Measurements from ENCODE around the gene GSG1. TPM values are rescaled to one million over a fixed set of nuclear protein-coding genes. Genes with fewer than 3 reads are reported as not detected.

GSG1 gene
- total RNA-seq (2014; rRNA removed; shearing (Covaris generic); ENCODE audit: low replicate concordance) = not detected in 2 replicates

- Histone ChIP-seq H3K9me3 (ENCODE audit: low read length) (no peaks in the 10 kb centered on the region), H2AFZ (ENCODE audit: low read length) (no peak within 1 kb of the TSS), H3K4me3 (ENCODE audit: low read length) (no peak within 1 kb of the TSS), H3K9me2 (replicated peaks; ENCODE audit: insufficient read depth, low read length) (no peaks in the 10 kb centered on the region), H4K20me1 (ENCODE audit: insufficient read depth, low read depth, low read length) (no peaks in the 10 kb centered on the region), H3K9ac (ENCODE audit: low read length) (no peak within 1 kb of the TSS), H3K79me2 (ENCODE audit: low read length) (no peaks in the 10 kb centered on the region), H3K27me3 (ENCODE audit: low read length) (no peaks in the 10 kb centered on the region), H3K36me3 (ENCODE audit: insufficient read depth, low read length) (no peaks in the 10 kb centered on the region), H3K4me1 (ENCODE audit: low read length) (peaks cover 29% of the 10 kb centered on the region), H3K4me2 (ENCODE audit: low read depth, low read length, poor library complexity, severe bottlenecking) (no peak within 1 kb of the TSS), H3K27ac (ENCODE audit: low read length) (no peak within 1 kb of the TSS)
- DNase-seq = no peak
Observed at GRCh38 chr12:13103391-13104033, at the start of gene GSG1. Gene GSG1, minus strand, starts transcription at chr12:13103667. Its CDS starts 155 bp downstream, at chr12:13103512.

DNA sequence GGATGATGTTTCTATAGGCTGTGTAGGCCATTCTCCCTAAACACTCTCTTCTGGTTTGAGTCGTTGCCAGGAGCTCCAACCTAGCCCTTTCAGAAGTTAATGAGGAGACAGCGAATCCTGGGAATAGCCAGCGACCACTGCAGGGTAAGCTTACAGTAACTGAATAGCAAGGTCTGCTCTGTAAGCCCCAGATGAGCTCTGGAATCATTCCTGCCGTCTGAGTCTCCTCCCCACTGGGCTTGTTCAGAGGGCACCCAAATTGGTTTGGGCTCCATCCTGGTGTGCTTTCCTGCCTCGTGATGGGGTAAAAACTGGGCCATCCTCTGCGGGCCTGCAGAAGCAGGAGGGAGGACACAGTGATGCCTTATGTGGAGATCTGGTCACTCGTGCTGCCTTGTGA lies 49.7 kb upstream of the GSG1 start:
- Histone ChIP-seq H3K27me3 (ENCODE audit: low read length) (no peaks in the 10 kb centered on the region), H2AFZ (ENCODE audit: low read length) (no peak overlapping the region), H3K9me2 (replicated peaks; ENCODE audit: insufficient read depth, low read length) (no peaks in the 10 kb centered on the region), H3K4me2 (ENCODE audit: low read depth, low read length, poor library complexity, severe bottlenecking) (no peak overlapping the region), H3K27ac (ENCODE audit: low read length) (no peak overlapping the region), H3K9ac (ENCODE audit: low read length) (no peak overlapping the region), H3K79me2 (ENCODE audit: low read length) (no peaks in the 10 kb centered on the region), H3K9me3 (ENCODE audit: low read length) (no peaks in the 10 kb centered on the region), H4K20me1 (ENCODE audit: insufficient read depth, low read depth, low read length) (no peaks in the 10 kb centered on the region), H3K36me3 (ENCODE audit: insufficient read depth, low read length) (no peaks in the 10 kb centered on the region), H3K4me3 (ENCODE audit: low read length) (no peak overlapping the region), H3K4me1 (ENCODE audit: low read length) (peaks cover 18% of the 10 kb centered on the region)
- DNase-seq = no peak

DNA sequence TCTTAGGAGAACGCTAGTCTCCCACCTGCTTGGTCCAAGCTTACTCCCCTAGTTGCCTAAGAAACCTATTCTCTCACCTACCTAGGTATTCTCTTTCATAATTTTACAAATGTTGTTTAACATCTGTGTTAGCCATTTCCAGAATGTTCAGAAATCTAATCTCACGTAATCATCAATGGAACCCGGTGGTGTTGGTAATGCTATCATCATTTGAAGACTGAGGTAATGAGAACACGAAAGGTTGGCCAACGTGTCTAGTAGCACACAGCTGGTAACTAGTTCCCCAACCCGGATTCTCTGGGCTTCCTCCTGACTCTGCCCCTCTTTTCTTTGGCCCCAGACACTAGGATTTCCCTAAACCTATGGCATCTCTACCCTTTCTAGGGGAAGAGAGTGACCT lies 49.3 kb upstream of the GSG1 start:
- peaks cover 18% of the 10 kb centered on the region for H3K4me1 ChIP-seq (ENCODE audit: low read length)
- H3K27ac ChIP-seq (ENCODE audit: low read length) = no peak overlapping the region
- no peaks in the 10 kb centered on the region for H3K79me2 ChIP-seq (ENCODE audit: low read length)
- H3K4me2 ChIP-seq (ENCODE audit: low read depth, low read length, poor library complexity, severe bottlenecking) = no peak overlapping the region
- no peak for DNase-seq
- H3K9me3 ChIP-seq (ENCODE audit: low read length) = no peaks in the 10 kb centered on the region
- no peaks in the 10 kb centered on the region for H4K20me1 ChIP-seq (ENCODE audit: insufficient read depth, low read depth, low read length)
- H3K27me3 ChIP-seq (ENCODE audit: low read length) = no peaks in the 10 kb centered on the region
- H3K9ac ChIP-seq (ENCODE audit: low read length) = no peak overlapping the region
- no peak overlapping the region for H3K4me3 ChIP-seq (ENCODE audit: low read length)
- H3K36me3 ChIP-seq (ENCODE audit: insufficient read depth, low read length) = no peaks in the 10 kb centered on the region
- H2AFZ ChIP-seq (ENCODE audit: low read length) = no peak overlapping the region
- H3K9me2 ChIP-seq (replicated peaks; ENCODE audit: insufficient read depth, low read length) = no peaks in the 10 kb centered on the region

DNA sequence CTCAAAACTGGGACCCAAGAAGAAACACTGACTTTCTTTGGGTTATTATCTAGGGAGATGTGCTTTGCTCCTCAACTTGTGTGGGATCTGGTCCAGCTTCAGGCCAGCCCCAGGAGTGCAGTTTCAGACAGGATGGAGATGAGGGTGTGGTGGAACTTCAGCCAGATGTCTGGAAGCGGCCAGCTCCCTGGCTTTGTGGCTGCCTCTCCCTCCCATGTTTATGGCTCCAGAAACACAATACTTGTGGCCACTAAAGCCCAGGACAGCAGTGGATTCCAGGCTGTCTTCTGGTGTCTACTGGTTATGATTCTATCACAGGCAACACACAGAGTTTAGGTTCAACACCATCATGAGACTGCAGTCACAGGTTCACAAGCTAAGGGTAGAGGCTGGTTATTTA lies 48.8 kb upstream of the GSG1 start:
- no peaks in the 10 kb centered on the region for H3K79me2 ChIP-seq (ENCODE audit: low read length)
- H3K27me3 ChIP-seq (ENCODE audit: low read length) = no peaks in the 10 kb centered on the region
- H2AFZ ChIP-seq (ENCODE audit: low read length) = no peak overlapping the region
- H3K9ac ChIP-seq (ENCODE audit: low read length) = no peak overlapping the region
- no peak for DNase-seq
- H3K27ac ChIP-seq (ENCODE audit: low read length) = no peak overlapping the region
- peaks cover 18% of the 10 kb centered on the region for H3K4me1 ChIP-seq (ENCODE audit: low read length)
- no peaks in the 10 kb centered on the region for H3K9me2 ChIP-seq (replicated peaks; ENCODE audit: insufficient read depth, low read length)
- no peak overlapping the region for H3K4me2 ChIP-seq (ENCODE audit: low read depth, low read length, poor library complexity, severe bottlenecking)
- H3K4me3 ChIP-seq (ENCODE audit: low read length) = no peak overlapping the region
- H4K20me1 ChIP-seq (ENCODE audit: insufficient read depth, low read depth, low read length) = no peaks in the 10 kb centered on the region
- no peaks in the 10 kb centered on the region for H3K36me3 ChIP-seq (ENCODE audit: insufficient read depth, low read length)
- no peaks in the 10 kb centered on the region for H3K9me3 ChIP-seq (ENCODE audit: low read length)

DNA sequence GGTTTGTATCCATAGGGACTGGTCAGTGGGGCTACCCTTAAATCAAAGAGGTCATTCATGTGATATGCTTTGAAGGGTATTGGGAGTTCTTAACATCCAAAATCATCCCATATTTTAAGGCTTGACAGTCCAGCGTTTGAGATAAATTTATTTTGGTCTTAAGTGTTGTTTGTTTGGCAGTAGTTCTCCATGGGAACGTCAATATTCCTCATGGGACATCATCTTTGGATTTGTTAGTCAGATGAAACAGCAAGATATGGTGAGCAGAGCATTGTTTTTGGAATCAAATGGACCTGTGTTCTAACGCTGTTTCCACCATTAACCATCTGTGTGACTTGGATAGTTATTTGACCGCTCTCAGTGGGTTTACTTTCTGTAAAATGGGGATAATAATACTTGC lies 45.9 kb upstream of the GSG1 start:
- peaks cover 9% of the 10 kb centered on the region for H3K4me1 ChIP-seq (ENCODE audit: low read length)
- no peaks in the 10 kb centered on the region for H4K20me1 ChIP-seq (ENCODE audit: insufficient read depth, low read depth, low read length)
- DNase-seq = no peak
- no peak overlapping the region for H3K27ac ChIP-seq (ENCODE audit: low read length)
- H3K79me2 ChIP-seq (ENCODE audit: low read length) = no peaks in the 10 kb centered on the region
- no peak overlapping the region for H3K9ac ChIP-seq (ENCODE audit: low read length)
- no peak overlapping the region for H3K4me3 ChIP-seq (ENCODE audit: low read length)
- H3K9me2 ChIP-seq (replicated peaks; ENCODE audit: insufficient read depth, low read length) = no peaks in the 10 kb centered on the region
- H3K36me3 ChIP-seq (ENCODE audit: insufficient read depth, low read length) = no peaks in the 10 kb centered on the region
- H2AFZ ChIP-seq (ENCODE audit: low read length) = no peak overlapping the region
- H3K4me2 ChIP-seq (ENCODE audit: low read depth, low read length, poor library complexity, severe bottlenecking) = no peak overlapping the region
- H3K9me3 ChIP-seq (ENCODE audit: low read length) = no peaks in the 10 kb centered on the region
- no peaks in the 10 kb centered on the region for H3K27me3 ChIP-seq (ENCODE audit: low read length)

GRCh38 chr12:13148485-13148847 lies 45.0 kb upstream of the GSG1 start:
- Histone ChIP-seq H2AFZ (ENCODE audit: low read length) (no peak overlapping the region), H3K9me2 (replicated peaks; ENCODE audit: insufficient read depth, low read length) (no peaks in the 10 kb centered on the region), H3K79me2 (ENCODE audit: low read length) (no peaks in the 10 kb centered on the region), H3K27ac (ENCODE audit: low read length) (no peak overlapping the region), H3K4me1 (ENCODE audit: low read length) (no peaks in the 10 kb centered on the region; the same call in 1 of the 2 replicates), H3K9ac (ENCODE audit: low read length) (no peak overlapping the region), H3K9me3 (ENCODE audit: low read length) (no peaks in the 10 kb centered on the region), H4K20me1 (ENCODE audit: insufficient read depth, low read depth, low read length) (no peaks in the 10 kb centered on the region), H3K36me3 (ENCODE audit: insufficient read depth, low read length) (no peaks in the 10 kb centered on the region), H3K27me3 (ENCODE audit: low read length) (no peaks in the 10 kb centered on the region), H3K4me2 (ENCODE audit: low read depth, low read length, poor library complexity, severe bottlenecking) (no peak overlapping the region), H3K4me3 (ENCODE audit: low read length) (no peak overlapping the region)
- no peak for DNase-seq

GRCh38 chr12:13147688-13148484 lies 44.4 kb upstream of the GSG1 start:
- Histone ChIP-seq H3K27me3 (ENCODE audit: low read length) (no peaks in the 10 kb centered on the region), H2AFZ (ENCODE audit: low read length) (no peak overlapping the region), H3K9me2 (replicated peaks; ENCODE audit: insufficient read depth, low read length) (no peaks in the 10 kb centered on the region), H3K4me1 (ENCODE audit: low read length) (no peaks in the 10 kb centered on the region; the same call in 1 of the 2 replicates), H3K4me3 (ENCODE audit: low read length) (no peak overlapping the region), H3K79me2 (ENCODE audit: low read length) (no peaks in the 10 kb centered on the region), H4K20me1 (ENCODE audit: insufficient read depth, low read depth, low read length) (no peaks in the 10 kb centered on the region), H3K4me2 (ENCODE audit: low read depth, low read length, poor library complexity, severe bottlenecking) (no peak overlapping the region), H3K9me3 (ENCODE audit: low read length) (no peaks in the 10 kb centered on the region), H3K9ac (ENCODE audit: low read length) (no peak overlapping the region), H3K27ac (ENCODE audit: low read length) (no peak overlapping the region), H3K36me3 (ENCODE audit: insufficient read depth, low read length) (no peaks in the 10 kb centered on the region)
- DNase-seq = no peak

- no peak overlapping the region for H3K4me2 ChIP-seq (ENCODE audit: low read depth, low read length, poor library complexity, severe bottlenecking)
- H3K79me2 ChIP-seq (ENCODE audit: low read length) = no peaks in the 10 kb centered on the region
- no peaks in the 10 kb centered on the region for H4K20me1 ChIP-seq (ENCODE audit: insufficient read depth, low read depth, low read length)
- no peaks in the 10 kb centered on the region for H3K9me3 ChIP-seq (ENCODE audit: low read length)
- no peaks in the 10 kb centered on the region for H3K36me3 ChIP-seq (ENCODE audit: insufficient read depth, low read length)
- H3K27me3 ChIP-seq (ENCODE audit: low read length) = no peaks in the 10 kb centered on the region
- no peak for DNase-seq
- H3K9ac ChIP-seq (ENCODE audit: low read length) = no peak overlapping the region
- no peaks in the 10 kb centered on the region for H3K9me2 ChIP-seq (replicated peaks; ENCODE audit: insufficient read depth, low read length)
- no peak overlapping the region for H2AFZ ChIP-seq (ENCODE audit: low read length)
- no peak overlapping the region for H3K4me3 ChIP-seq (ENCODE audit: low read length)
- H3K27ac ChIP-seq (ENCODE audit: low read length) = no peak overlapping the region
- no peaks in the 10 kb centered on the region; the same call in 1 of the 2 replicates for H3K4me1 ChIP-seq (ENCODE audit: low read length)
Observed at GRCh38 chr12:13146336-13146938, 43.0 kb upstream of the GSG1 start.

Data from Karpas-422 (cell line).